Calu3 (cell line): ENCODE measurements around the gene SLC35A2. TPM values are rescaled to one million over a fixed set of nuclear protein-coding genes. Genes with fewer than 3 reads are reported as not detected.

ENCODE experiments used
- BruUV-seq: library from RNA; stranded (reverse); fragments of 400-500 nt; replicated peaks from 2 replicates; lab custom pipeline; 2021; lab: Mats Ljungman, UMichigan
- CTCF ChIA-PET: fragments of 300-600 bp; sonication (Branson Sonifier 250); formaldehyde crosslinking; loops from one replicate; lab custom pipeline; 2022; ENCODE audit warnings: antibody characterized with exemption; lab: Charles Lee
- DNase-seq: peaks from one replicate; pipeline ENCODE4 v3.0.0; 2022
- H3K27ac Mint-ChIP-seq: one replicate; pipeline ENCODE4 v1.8.0; 2022; ENCODE audit warnings: mixed read lengths; ENCODE audit not compliant: unreplicated experiment
- H3K27me3 Mint-ChIP-seq: one replicate; pipeline ENCODE4 v1.8.0; 2022; ENCODE audit warnings: mixed read lengths; ENCODE audit not compliant: unreplicated experiment
- H3K36me3 Mint-ChIP-seq: one replicate; pipeline ENCODE4 v1.8.0; 2022; ENCODE audit warnings: mild to moderate bottlenecking, moderate library complexity, mixed read lengths; ENCODE audit not compliant: insufficient read depth, unreplicated experiment
- H3K4me1 Mint-ChIP-seq: one replicate; pipeline ENCODE4 v1.8.0; 2022; ENCODE audit warnings: mild to moderate bottlenecking, low read depth, mixed read lengths; ENCODE audit not compliant: unreplicated experiment
- H3K4me3 Mint-ChIP-seq: one replicate; pipeline ENCODE4 v1.8.0; 2022; ENCODE audit warnings: mild to moderate bottlenecking, low read depth, moderate library complexity, mixed read lengths; ENCODE audit not compliant: unreplicated experiment
- H3K9me3 Mint-ChIP-seq: one replicate; pipeline ENCODE4 v1.8.0; 2022; ENCODE audit warnings: low read depth, mixed read lengths; ENCODE audit not compliant: unreplicated experiment
- CTCF ChIP-seq: fragments of 200-600 bp; IDR thresholded peaks from one replicate; pipeline ENCODE4 v1.8.0; 2022; ENCODE audit warnings: antibody characterized with exemption; ENCODE audit not compliant: unreplicated experiment
- intact Hi-C: fragments of 100-400 bp; cut with micrococcal nuclease; formaldehyde crosslinking; loops from one replicate; pipeline ENCODE4 v1.10.0; 2022; ENCODE audit not compliant: unreplicated experiment
- total RNA-seq: library from RNA; stranded (reverse); gene quantifications from 2 replicates; pipeline ENCODE4 v1.2.3, GENCODE V29; 2022

Gene SLC35A2
- total RNA-seq, 1 experiment from 2014 or later, result 68.1 TPM

- CTCF ChIA-PET, result no interaction called here
- H3K4me1 Mint-ChIP-seq, result peaks cover 17% of the 10 kb centered on the region
- no peaks in the 10 kb centered on the region for H3K9me3 Mint-ChIP-seq
- H3K27me3 Mint-ChIP-seq, result no peaks in the 10 kb centered on the region
- intact Hi-C loops, result loop anchor here (2.0 to 10.0 kb wide), 3 partner anchors 55 to 121 kb away; partner anchors contain the start of gene HDAC6
- peak overlapping the region; percentile 97 for H3K4me3 Mint-ChIP-seq
- no peak for TF ChIP-seq CTCF
- peaks cover 42% of the 10 kb centered on the region for H3K36me3 Mint-ChIP-seq
- peak overlapping the region; percentile 90 for H3K27ac Mint-ChIP-seq
- no TSS peak for BruUV-seq
- DNase-seq, result peak; percentile 22
Measured at GRCh38 chrX:48919360-48919841, 8.0 kb upstream of the SLC35A2 start.

GRCh38 chrX:48918643-48919340 lies 7.3 kb upstream of the SLC35A2 start, which contains the start of gene PIM2:
PIM2 (minus strand) TSS chrX:48919024; CDS start chrX:48918834, 190 bp downstream.
- H3K27me3 Mint-ChIP-seq, result no peaks in the 10 kb centered on the region
- intact Hi-C loops, result loop anchor here (2.0 to 10.0 kb wide), 3 partner anchors 54 to 122 kb away; partner anchors contain the start of gene HDAC6
- BruUV-seq, result no TSS peak
- TF ChIP-seq CTCF, result no peak
- peaks cover 39% of the 10 kb centered on the region for H3K36me3 Mint-ChIP-seq
- peaks cover 17% of the 10 kb centered on the region for H3K4me1 Mint-ChIP-seq
- CTCF ChIA-PET, result no interaction called here
- DNase-seq, result peak; percentile 95
- peak within 1 kb of the TSS; percentile 90 for H3K27ac Mint-ChIP-seq
- no peaks in the 10 kb centered on the region for H3K9me3 Mint-ChIP-seq
- H3K4me3 Mint-ChIP-seq, result peak within 1 kb of the TSS; percentile 97

- CTCF ChIA-PET, result interaction anchor here (0.7 kb wide), 1 partner anchor 275 kb away, joined by 5 read pairs; no protein-coding TSS in a partner anchor
- DNase-seq, result no peak
- peak overlapping the region; percentile 90 for H3K27ac Mint-ChIP-seq
- H3K36me3 Mint-ChIP-seq, result peaks cover 40% of the 10 kb centered on the region
- no peaks in the 10 kb centered on the region for H3K9me3 Mint-ChIP-seq
- H3K27me3 Mint-ChIP-seq, result no peaks in the 10 kb centered on the region
- intact Hi-C loops, result loop anchor here (2.0 to 10.0 kb wide), 3 partner anchors 53 to 123 kb away; partner anchors contain the start of gene HDAC6
- no peak for TF ChIP-seq CTCF
- no TSS peak for BruUV-seq
- peak overlapping the region; percentile 97 for H3K4me3 Mint-ChIP-seq
- H3K4me1 Mint-ChIP-seq, result peaks cover 17% of the 10 kb centered on the region
Measured at GRCh38 chrX:48918301-48918642, 6.8 kb upstream of the SLC35A2 start.

- H3K4me1 Mint-ChIP-seq, result peaks cover 22% of the 10 kb centered on the region
- H3K27ac Mint-ChIP-seq, result peak overlapping the region; percentile 90
- H3K9me3 Mint-ChIP-seq, result no peaks in the 10 kb centered on the region
- H3K4me3 Mint-ChIP-seq, result peak overlapping the region; percentile 97
- intact Hi-C loops, result loop anchor here (2.0 to 10.0 kb wide), 3 partner anchors 53 to 123 kb away; partner anchors contain the start of gene HDAC6
- BruUV-seq, result no TSS peak
- CTCF ChIA-PET, result interaction anchor here (0.7 kb wide), 1 partner anchor 276 kb away, joined by 5 read pairs; no protein-coding TSS in a partner anchor
- peaks cover 45% of the 10 kb centered on the region for H3K36me3 Mint-ChIP-seq
- TF ChIP-seq CTCF, result peak; percentile 92
- peak; percentile 87 for DNase-seq
- H3K27me3 Mint-ChIP-seq, result no peaks in the 10 kb centered on the region
Measured at GRCh38 chrX:48917139-48918001, 5.9 kb upstream of the SLC35A2 start.
